SKM-1 treated with dmso at 0.1 percent for 144 hours (cell line): ENCODE measurements around the gene VRK2.

Experiments
- DNase-seq: peaks from one replicate; lab custom pipeline; 2025; ENCODE audit not compliant: unreplicated experiment; lab: John Stamatoyannopoulos, UW

Gene VRK2

GRCh38 chr2:58046585-58047372 lies at the start of gene VRK2:
Gene VRK2 (plus strand): TSS chr2:58046806. CDS start chr2:58048832, 2,026 bp downstream.
- peak; percentile 81 for DNase-seq

DNA sequence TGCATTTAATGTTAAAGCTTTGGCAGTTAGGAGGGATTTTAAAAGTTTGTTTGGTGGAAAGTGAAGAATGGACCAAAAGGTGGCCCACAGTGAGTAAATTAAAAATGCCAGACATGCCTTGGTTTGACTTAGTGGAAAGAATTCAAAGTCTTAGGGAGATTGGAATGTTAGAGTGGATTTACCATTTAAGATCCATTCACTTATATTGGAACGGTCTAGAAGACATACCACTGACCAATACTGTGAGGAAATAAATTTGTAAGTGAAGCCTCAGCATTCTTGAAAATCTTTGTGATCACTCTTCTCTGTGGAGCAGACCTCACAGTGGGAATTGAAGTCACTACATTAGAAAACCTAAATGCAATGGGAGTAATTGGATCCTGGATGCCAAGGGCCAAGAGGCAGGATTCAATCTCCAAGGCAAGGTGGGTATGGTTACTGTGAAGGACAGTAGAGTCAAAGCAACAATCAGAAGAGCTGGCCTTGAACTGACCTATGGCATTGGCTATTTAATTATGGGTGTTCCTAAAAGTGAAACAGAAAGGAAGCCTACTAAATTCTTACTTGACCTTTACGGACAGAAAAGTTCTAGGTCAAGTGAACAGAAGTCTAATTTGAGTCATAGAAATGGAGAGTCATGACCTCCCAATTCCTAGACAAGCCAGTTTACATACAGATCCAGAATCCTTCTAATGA lies 40.2 kb upstream of the VRK2 start:
- no peak for DNase-seq

DNA sequence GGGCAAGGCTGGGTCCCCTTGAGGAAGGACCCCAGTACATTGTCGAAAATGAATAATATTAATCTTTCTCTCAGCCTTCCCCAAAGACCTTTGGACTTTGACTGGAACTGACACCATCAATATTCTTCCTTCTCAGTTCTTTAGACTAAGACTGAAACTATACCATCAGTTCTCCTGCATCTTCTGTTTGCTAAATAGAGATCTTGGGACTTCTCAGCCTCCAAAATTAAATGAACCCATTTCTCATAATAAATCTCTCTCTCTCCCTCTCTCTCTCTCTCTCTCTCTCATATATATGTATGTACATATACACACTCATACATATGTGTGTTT lies 39.7 kb upstream of the VRK2 start:
- DNase-seq, result no peak

- DNase-seq, result no peak
These were observed 36.0 kb upstream of the VRK2 start for GRCh38 chr2:58010599-58010998.

DNA sequence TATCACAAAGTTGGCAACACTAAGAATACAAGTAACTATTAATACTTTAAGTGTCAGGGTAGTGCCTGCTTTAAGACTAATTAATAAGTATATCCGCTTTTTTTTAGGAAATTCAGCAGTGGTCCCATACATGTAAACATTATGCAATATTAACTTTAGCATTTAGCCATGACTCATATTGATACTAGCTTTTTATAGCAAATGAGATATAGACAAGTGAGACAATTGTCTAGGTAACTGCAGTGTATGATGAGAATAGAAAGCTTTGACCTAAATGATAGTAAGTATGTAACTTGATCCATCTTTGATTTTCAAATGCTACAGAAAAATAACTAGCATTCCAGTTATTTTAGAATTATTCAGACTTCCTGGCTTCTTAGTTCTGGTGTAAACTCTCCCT lies 27.4 kb upstream of the VRK2 start:
- no peak for DNase-seq

DNA sequence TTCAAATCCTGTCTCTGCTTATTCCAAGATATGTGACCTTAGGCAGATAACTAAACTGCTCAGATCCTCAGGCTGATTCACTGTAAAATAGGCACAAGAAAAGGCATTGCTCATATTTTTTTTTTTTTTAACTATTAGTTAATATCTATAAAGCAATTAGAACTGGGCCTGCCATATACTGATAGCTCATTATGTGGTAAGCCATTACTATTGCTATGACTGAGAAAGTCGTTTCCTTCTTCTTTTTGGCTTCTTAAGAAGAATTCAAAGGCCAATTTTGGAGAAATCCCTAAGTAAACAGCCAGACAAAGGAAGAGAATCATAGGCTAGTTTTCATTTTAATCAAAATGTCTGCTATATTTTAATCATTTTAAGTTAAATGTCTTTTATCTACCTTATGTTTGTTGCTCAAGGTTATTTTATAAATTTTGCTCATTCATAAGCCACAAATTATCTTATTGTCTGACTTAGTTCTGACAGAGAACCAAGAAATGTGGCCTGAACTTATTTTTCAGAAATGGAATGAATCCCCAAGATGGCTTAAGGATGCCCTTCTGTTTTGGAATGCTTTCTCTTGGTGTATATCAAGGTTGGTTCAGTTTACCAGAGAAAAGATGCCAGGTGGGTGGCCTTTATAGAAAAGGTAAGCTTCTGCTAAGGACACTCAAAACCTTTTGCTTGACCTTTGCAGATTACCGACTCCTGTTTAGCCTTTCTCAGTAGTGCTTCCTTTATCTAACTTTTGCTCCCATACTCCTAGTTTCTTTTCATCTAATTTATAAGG lies 21.3 kb upstream of the VRK2 start:
- no peak for DNase-seq

GRCh38 chr2:58027029-58027428 lies 19.6 kb upstream of the VRK2 start:
- DNase-seq, result no peak

- no peak for DNase-seq
These were observed 15.8 kb upstream of the VRK2 start for GRCh38 chr2:58030771-58031170.

DNA sequence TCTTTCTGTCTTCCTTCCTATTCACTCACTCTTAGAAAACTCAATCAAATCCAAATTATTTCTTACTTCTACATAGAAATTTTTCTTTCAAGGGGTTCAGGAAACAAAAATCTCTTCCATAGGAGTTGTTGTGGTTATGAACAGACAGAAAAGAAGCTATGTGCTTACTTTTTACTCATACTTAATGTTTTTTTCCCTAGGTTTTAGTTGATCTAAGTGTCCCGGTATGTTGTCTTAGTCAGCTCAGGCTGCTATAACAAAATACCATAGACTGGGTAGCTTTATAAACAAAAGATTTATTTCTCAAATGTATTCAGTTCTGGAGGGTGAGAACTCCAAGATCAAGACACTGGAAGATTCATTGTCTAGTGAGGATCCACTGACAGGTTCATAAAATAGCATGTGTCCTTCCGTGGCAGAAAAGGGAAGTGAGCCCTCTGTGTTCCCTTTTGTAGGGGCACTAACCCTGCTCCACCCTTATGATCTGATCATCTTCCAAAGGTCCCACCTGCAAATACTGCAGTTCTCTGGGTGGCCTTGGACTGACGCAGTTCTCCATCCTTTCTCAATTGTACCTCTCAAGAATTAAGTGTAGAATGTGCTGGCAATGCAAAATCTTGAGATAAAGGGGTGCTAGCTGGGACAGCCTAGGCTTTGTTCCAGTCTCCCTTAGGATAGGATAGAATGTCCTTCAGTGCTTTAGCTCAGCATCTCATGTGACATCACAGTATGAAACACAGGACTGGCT lies 14.4 kb upstream of the VRK2 start:
- DNase-seq, result peak; percentile 27

DNA sequence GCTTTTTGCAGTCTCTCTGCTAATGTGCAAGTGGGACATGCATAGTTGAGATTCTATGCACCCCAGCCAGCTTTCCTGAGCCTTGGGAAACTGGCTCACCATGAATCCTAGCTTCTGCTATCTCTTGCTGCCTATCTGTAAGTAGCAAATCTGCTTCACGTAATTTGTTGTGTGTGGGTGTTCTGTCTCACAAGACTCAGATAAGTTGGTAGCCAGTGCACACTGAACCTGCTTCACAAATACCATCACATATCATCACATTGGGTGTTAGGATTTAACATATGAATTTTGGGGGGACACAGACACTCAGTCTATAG lies 13.9 kb upstream of the VRK2 start:
- DNase-seq, result no peak

DNA sequence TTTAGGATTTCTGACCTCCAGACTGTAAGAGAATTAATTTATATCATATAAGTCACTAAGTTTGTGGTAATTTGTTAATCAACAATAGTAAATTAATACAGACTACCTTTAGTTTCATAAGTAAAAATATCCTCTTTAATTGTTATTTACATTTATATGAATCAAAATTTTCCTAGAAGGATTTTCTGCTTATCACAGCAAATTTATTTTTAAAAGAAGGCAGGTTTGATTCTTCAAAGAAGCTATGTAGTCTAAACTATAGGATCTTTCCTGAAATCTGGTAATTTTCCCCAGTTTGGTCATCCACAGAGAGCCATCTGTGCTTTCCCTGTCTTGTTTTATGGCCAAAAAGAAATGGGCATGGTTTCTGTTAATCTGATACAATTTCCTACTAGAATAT lies 13.1 kb upstream of the VRK2 start:
- no peak for DNase-seq

DNA sequence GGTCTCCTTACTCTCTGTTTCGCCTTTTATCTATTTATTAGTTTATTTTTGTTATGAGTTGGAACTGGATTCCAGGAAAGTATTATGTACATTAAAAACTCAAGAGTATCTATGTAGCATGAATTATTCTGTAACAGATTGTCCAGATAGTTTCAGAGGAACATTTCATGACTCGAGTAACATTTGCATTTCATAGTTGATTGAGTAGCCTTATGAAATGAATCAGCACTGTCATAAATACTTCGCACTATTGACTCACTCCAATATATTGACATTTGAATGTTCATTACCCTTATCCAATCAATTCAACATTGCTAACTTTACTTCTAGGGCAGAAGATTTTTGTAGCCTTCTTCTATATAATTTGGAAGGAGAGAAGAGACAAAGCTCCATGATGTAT lies 11.3 kb upstream of the VRK2 start:
- no peak for DNase-seq

DNA sequence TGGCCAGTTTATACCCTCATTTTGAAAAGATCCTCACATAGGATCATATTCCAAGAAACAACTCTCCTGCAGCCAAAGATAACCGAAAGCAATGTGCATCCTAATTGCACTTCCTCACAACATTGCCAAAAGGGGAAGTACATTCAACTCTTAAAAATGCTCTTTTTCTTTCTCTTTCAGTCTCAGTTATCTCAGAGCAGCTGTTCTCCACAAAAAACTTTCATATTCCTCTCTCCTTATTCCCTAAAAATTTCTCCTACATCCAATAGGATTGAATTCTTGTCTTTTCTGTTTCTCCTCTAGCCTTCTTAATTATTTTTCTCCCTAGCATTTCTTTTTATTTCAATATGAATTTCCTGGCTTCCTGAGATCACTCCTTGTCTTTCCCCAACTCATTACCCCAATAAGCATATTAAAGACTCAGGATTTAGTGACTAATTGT lies 7.4 kb upstream of the VRK2 start:
- DNase-seq, result peak; percentile 79

DNA sequence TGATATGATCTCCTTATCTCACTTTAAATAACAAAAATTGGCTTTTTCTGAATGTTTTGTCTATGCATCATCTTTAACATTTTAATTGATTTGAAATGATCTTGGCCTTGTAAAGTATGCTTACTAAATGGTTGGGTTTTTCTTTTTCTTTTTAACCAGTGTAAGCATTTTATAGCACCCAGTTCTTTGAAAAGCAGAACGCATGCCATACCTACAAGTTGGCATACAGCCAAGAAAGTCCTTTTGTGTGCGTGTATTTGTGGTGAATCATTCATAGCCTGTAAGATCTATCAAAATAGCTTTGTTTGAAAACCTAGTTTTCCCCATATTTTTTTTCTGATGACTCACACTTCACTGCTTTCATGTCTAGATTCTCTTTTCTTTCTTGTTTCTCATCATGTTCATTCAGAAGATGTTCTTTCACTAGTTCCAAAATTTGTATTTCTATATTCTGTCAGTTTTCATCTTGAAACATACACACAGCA lies 4.1 kb upstream of the VRK2 start:
- no peak for DNase-seq

DNA sequence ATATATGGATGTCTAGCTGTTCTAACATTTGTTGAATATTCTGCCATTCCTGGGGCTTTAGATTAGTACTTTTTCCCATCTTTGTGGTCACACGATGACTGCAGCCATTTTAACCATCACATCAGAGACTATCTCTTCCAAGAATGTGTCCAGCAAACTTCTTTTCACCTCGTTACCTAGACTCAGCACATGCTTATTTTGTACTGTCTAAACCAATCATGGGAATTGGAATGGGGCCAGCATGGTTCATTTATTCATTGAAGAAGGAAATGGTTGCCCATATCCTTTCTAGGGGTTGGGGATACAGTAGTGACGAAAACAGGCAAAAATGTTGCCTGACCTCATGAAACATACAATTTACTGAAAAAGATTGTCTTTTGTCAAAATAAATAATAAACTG lies 2.5 kb upstream of the VRK2 start:
- no peak for DNase-seq

DNA sequence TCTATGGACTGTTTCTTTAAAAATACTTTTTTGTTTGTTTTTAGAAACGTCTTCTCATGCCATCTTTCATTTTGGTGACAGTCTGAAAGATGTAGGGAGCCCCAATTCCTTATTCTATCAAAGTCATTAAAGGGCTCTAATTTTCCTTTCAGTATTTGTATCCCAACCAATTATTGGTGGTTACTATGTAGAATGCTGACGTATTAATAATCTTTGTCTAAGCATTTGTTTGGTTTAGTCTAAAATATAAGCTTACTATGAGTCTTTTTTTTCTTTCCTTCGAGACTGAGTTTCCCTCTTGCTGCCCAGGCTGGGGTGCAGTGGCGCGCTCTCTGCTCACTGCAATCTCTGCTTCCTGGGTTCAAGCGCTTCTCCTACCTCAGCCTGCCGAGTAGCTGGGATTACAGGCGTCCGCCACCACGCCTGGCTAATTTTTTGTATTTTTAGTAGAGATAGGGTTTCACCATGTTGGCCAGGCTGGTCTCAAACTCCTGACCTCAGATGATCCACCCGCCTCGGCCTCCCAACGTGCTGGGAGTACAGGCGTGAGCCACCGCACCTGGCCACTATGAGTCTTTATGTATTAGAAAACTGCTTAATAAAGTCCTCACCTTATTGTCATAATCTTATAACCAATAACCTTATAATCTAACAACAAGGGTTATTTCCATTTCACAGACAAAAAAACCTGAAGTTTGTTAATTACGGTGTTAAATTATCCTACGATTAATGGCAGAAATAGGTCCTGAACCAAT lies 849 bp upstream of the VRK2 start:
- no peak for DNase-seq

- DNase-seq, result no peak
These were observed 346 bp upstream of the VRK2 start for GRCh38 chr2:58046335-58046584.

DNA sequence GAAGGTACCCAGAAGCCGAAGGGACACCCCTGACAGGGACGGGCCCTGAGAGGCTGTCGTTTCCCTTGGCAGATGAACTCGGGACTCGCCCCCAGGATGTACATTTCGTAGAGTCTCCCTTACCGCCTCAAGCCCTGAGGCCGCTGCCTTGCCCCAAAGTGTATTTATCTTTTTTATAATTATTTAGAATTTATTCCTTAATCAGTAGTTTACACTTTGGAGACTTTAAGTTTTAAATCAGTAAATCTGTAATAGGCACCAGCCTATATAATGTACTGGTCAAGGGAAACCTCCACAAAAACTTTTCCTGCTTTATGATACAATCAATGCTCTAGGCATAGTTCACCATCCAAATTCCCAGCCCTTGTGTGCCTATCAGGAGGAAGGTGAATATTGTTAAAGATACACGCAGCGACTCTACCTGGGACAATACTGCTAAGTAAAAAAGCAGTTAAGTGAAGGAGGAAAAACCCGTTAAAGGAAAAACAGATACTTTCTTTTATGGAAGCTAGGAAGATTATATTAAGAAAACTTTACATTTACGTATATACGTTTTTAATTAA lies 848 bp downstream of the VRK2 start:
- DNase-seq, result no peak

- DNase-seq, result no peak
These were observed 1.4 kb downstream of the VRK2 start for GRCh38 chr2:58047961-58048360.

DNA sequence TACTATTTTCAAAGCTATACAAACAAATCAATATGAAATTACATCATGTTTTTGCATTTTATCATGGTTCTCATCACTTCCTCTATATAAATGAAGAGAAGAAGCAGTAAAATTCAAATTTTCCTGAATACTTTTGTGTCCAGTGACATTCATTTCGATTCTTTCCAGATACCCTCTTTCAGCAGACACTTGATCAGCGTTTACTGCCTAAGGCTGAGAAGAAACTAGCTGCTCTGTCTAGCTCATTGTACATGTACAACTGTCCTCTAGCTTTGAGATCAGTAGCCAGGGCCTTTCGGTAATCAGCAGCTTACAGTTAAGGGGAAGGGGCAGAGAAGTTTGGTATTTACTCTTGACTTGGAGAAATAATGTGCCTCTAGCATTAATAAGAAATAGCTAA lies 4.8 kb downstream of the VRK2 start:
- DNase-seq, result no peak

DNA sequence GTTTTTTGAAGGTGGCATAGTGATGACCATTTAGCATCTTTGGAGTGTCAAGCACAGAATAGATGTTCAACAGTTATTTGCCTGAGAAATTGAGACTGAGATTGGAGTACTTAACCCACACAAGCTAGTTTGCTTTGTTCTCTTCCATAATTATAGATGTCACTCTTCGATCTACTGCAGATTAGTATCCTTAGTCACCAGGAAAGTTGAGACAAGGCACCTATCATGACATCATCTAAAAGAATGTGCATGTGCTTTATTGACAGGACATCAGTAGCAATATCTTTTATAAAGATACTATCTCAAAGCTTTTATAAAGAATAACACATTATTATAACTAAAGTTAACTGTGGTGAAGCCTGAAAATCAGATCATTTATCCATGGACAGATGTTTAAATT lies 6.4 kb downstream of the VRK2 start:
- DNase-seq, result no peak
